Medulla oblongata (tissue), 1 donor: Measurements from ENCODE around the gene CDH24.
A peak's percentile ranks its signal among the peaks of the same experiment; 100 is the strongest.
"Not testable (repeated sequence)": the region's sequence is repeated elsewhere in the genome, so short reads cannot be mapped to it uniquely, and the experiment has no call there.

Source experiments
- DNase-seq: peaks from one replicate; pipeline ENCODE4 v3.0.0-alpha.2; 2015; ENCODE audit errors: extremely low spot score

The CDH24 gene

GRCh38 chr14:23018107-23018506, 39.2 kb downstream of the CDH24 start:
- no peak for DNase-seq

GRCh38 chr14:23017091-23017490, 40.2 kb downstream of the CDH24 start:
- DNase-seq = no peak

GRCh38 chr14:23015618-23016017, 41.7 kb downstream of the CDH24 start:
- DNase-seq = no peak

GRCh38 chr14:23013749-23014054, 43.6 kb downstream of the CDH24 start:
- not testable (repeated sequence) for DNase-seq

GRCh38 chr14:23013054-23013748, 44.1 kb downstream of the CDH24 start:
- DNase-seq = no peak

- DNase-seq = peak; percentile 74
Observed at GRCh38 chr14:23009939-23010726, 47.2 kb downstream of the CDH24 start, which contains the start of gene C14orf93. C14orf93 (minus strand) TSS chr14:23010143; CDS start chr14:22999023, 11,120 bp downstream.

GRCh38 chr14:23009483-23009938, 47.8 kb downstream of the CDH24 start:
- no peak for DNase-seq

- DNase-seq = no peak
Observed at GRCh38 chr14:23008831-23009230, 48.5 kb downstream of the CDH24 start.

- peak; percentile 99 for DNase-seq
Observed at GRCh38 chr14:23006544-23007419, 50.5 kb downstream of the CDH24 start.

GRCh38 chr14:23006188-23006534, 51.2 kb downstream of the CDH24 start:
- no peak for DNase-seq

GRCh38 chr14:23005451-23006187, 51.7 kb downstream of the CDH24 start:
- DNase-seq = no peak

- DNase-seq = not testable (repeated sequence)
Observed at GRCh38 chr14:23004274-23004673, 53.0 kb downstream of the CDH24 start.

GRCh38 chr14:23002592-23002991, 54.7 kb downstream of the CDH24 start:
- DNase-seq = no peak

GRCh38 chr14:23000860-23001259, 56.5 kb downstream of the CDH24 start:
- no peak for DNase-seq

- no peak for DNase-seq
Observed at GRCh38 chr14:22998329-22999012, 58.8 kb downstream of the CDH24 start.

GRCh38 chr14:22997676-22998323, 59.5 kb downstream of the CDH24 start:
- DNase-seq = no peak
